Lower leg skin (tissue), 4 donors: Measurements from ENCODE around the gene SH3BP2. TPM values are rescaled to one million over a fixed set of nuclear protein-coding genes. Genes with fewer than 3 reads are reported as not detected.
"Not testable (repeated sequence)": the region's sequence is repeated elsewhere in the genome, so short reads cannot be mapped to it uniquely, and the experiment has no call there.

Experiments
- DNase-seq, 2 donors: peaks; one replicate each; pipeline ENCODE4 v3.0.0-alpha.2; 2019; ENCODE audit warnings: low spot score in 2 of 2
- H3K4me3 ChIP-seq: fragments of 200-600 bp; sonication (generic); 2 replicates; pipeline ENCODE4 v1.5.1; 2017; ENCODE audit warnings: mild to moderate bottlenecking, low read depth; ENCODE audit not compliant: poor library complexity, severe bottlenecking
- POLR2A ChIP-seq, 2 donors: fragments of 450-650 bp; IDR thresholded peaks; one replicate each; pipeline ENCODE4 v1.6.1; 2016 to 2017; ENCODE audit warnings: antibody characterized with exemption in 2 of 2, mild to moderate bottlenecking in 1 of 2, moderate library complexity in 1 of 2
- WGBS, 2 donors: methylation state at CpG; one replicate each; pipeline ENCODE4 v1.1.5; 2018; 5-methylcytosine and 5-hydroxymethylcytosine counted together
- intact Hi-C: fragments of 100-400 bp; cut with DNase I; formaldehyde crosslinking; loops from one replicate; pipeline ENCODE4 v1.15.0; 2023; ENCODE audit warnings: low total_unique reads
- total RNA-seq, 4 donors: library from RNA; depleted of rRNA; stranded (reverse); fragments of >200 nt; gene quantifications; one replicate each; pipeline ENCODE4 v1.1.0, GENCODE V29; 2016
- TF ChIP-seq, protein P1 (sequence below), 3 donors: fragments of 450-650 bp; IDR thresholded peaks; one replicate each; pipeline ENCODE4 v1.5.1; 2016; ENCODE audit warnings: antibody characterized with exemption in 3 of 3, mild to moderate bottlenecking in 3 of 3, moderate library complexity in 2 of 3

Gene SH3BP2
- total RNA-seq, 4 donors from 2014 or later = 106 to 291 (median 178) TPM

DNA sequence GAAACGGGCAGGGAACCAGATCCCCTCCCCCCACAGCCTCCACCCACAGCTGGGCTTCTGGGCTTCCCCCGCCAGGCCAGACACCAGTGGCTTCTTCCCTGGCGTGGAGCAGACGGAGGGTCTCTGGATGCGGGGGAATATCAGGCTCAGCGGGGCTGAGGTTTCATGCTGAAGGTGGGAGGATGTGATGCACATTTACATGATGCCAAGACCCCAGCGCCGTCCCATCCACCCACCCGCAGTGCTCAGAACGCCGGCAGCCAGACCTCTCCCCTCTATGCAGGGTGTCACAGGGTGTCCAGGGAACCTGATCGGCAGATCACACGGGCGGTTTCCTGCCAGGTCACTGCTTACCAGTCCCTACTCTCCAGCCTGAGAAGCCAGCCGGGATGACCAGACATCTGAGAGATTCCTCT, 24.0 kb upstream of the SH3BP2 start:
- TF ChIP-seq, protein P1, sequence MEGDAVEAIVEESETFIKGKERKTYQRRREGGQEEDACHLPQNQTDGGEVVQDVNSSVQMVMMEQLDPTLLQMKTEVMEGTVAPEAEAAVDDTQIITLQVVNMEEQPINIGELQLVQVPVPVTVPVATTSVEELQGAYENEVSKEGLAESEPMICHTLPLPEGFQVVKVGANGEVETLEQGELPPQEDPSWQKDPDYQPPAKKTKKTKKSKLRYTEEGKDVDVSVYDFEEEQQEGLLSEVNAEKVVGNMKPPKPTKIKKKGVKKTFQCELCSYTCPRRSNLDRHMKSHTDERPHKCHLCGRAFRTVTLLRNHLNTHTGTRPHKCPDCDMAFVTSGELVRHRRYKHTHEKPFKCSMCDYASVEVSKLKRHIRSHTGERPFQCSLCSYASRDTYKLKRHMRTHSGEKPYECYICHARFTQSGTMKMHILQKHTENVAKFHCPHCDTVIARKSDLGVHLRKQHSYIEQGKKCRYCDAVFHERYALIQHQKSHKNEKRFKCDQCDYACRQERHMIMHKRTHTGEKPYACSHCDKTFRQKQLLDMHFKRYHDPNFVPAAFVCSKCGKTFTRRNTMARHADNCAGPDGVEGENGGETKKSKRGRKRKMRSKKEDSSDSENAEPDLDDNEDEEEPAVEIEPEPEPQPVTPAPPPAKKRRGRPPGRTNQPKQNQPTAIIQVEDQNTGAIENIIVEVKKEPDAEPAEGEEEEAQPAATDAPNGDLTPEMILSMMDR (IDR thresholded peaks at IDR 0.05) = no peak
- TF ChIP-seq POLR2A (IDR thresholded peaks at IDR 0.05) = no peak
- no peak for DNase-seq
- intact Hi-C loops = loop anchor here (10.0 kb wide), 1 partner anchor 176 kb away; no protein-coding TSS in a partner anchor
- no peak overlapping the region for H3K4me3 ChIP-seq
- WGBS, 2 donors = 75 to 79% methylated on average over 12 to 15 of the region's 15 CpGs

DNA sequence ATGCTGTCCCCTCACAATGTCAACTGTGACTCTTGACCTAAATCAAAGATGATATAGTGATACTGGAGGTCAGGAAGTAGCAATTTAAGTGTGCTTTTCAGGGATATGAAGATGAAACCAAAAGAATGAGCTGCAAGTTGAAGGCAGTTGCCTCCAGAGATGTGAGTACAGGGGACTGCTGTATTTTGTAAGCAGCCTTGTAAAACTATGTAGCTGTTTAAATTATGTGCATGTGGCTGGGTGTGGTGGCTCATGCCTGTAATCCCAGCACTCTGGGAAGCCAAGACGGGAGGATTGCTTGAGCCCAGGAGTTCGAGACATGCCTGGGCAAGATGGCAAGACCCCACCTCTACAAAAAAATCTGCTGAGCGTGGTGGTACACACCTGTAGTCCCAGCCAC, 21.6 kb upstream of the SH3BP2 start:
- TF ChIP-seq, protein P1 (IDR thresholded peaks at IDR 0.05) = no peak
- TF ChIP-seq POLR2A (IDR thresholded peaks at IDR 0.05) = no peak
- no peak for DNase-seq
- no peak overlapping the region for H3K4me3 ChIP-seq
- WGBS, 2 donors = 48 to 70% methylated on average over 3 of the region's 3 CpGs
- intact Hi-C loops = no loop called here

DNA sequence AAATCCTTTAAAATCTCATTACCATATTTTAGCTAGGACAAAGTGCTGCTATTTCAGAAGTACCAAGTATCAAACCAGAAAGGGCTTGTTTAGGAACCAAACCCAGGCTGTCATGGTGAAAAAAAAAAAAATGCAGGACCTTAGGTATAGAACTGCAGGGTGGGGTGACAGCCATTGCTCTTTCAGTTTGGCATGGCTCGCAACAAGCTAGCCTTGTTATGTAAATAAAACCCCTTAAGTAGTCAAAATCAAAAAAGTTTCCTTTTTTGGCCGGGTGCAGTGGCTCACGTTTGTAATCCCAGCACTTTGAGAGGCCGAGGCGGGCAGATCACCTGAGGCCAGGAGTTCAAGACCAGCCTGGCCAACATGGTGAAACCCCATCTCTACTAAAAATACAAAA, 12.2 kb upstream of the SH3BP2 start:
- whole genome bisulfite sequencing, 2 donors = 93 to 94% methylated on average over 5 of the region's 5 CpGs
- H3K4me3 ChIP-seq, intact Hi-C loops: not testable (repeated sequence)
- peak in 1 of 2 donors; percentile 10 for DNase-seq

GRCh38 chr4:2781911-2782310, 11.0 kb upstream of the SH3BP2 start:
- 89 to 93% methylated on average over 10 of the region's 10 CpGs for WGBS, 2 donors
- no peak for TF ChIP-seq POLR2A (IDR thresholded peaks at IDR 0.05)
- TF ChIP-seq, protein P1 (IDR thresholded peaks at IDR 0.05) = no peak
- peak in 1 of 2 donors; percentile 23 for DNase-seq
- intact Hi-C loops = no loop called here
- no peak overlapping the region for H3K4me3 ChIP-seq

- no peak for DNase-seq
- 71 to 80% methylated on average over 4 of the region's 4 CpGs for WGBS, 2 donors
- intact Hi-C loops = no loop called here
- H3K4me3 ChIP-seq = no peak overlapping the region
- no peak for TF ChIP-seq POLR2A (IDR thresholded peaks at IDR 0.05)
- TF ChIP-seq, protein P1 (IDR thresholded peaks at IDR 0.05) = no peak
Measured at GRCh38 chr4:2783790-2784189, 9.1 kb upstream of the SH3BP2 start.

GRCh38 chr4:2785613-2786012, 7.3 kb upstream of the SH3BP2 start:
- H3K4me3 ChIP-seq = no peak overlapping the region
- TF ChIP-seq, protein P1 (IDR thresholded peaks at IDR 0.05) = no peak
- no peak for TF ChIP-seq POLR2A (IDR thresholded peaks at IDR 0.05)
- intact Hi-C loops = no loop called here
- peak; percentile 20 to 71 for DNase-seq
- 58 to 62% methylated on average over 4 of the region's 4 CpGs for WGBS, 2 donors
